Activated gamma-delta T cell treated with anti-CD3 and anti-CD28 coated beads, Interleukin-2, amount 50 U/mL, for 16 hours (primary cell): ENCODE data around the gene NUP62.

Experiments
- DNase-seq: peaks from one replicate; pipeline ENCODE4 v3.0.0-alpha.2; 2020; ENCODE audit warnings: low read depth

Gene NUP62

DNA sequence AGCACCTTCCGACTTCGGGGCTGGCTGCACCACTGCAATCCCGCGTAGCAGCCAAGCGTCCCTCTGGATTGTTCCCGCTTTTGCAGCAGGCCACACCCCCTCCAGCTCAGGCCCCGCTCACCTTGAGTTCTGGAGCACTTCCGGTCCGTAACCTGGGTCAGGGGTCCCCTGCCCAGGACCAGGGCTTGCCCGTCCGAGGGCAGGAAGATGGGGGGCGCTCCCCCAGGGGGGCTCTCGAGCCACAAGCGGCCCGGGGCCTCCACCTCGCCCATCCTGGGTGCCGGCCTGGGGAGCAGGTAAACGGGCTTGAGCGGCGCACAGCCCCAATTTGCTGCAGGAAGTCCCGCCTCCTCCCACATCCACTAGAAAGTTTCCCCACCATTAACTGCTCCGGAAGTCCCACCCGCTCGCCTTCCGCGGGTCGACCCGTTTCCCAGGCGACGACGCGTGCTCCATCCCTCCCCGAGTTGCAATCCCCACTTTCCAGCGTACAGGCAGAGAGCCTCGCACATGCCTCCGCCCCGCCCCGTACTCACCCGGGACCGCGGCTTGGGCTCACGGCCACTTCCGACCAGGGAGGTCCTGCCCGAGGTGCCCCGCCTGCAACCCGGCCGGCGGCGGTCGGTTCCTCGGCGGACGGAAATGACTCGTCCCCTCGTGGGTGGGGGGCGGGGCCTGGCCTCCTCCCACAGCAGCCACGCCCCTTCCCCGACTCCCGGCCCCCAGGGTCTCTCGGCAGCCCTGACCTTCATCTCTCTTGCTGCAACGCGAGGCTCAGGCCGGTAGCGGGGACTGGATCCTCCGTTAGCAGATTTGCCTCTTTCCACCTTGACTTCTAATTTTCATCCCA is 62.1 kb downstream of the NUP62 start, which contains the start of gene PNKP:
TSS of gene PNKP (minus strand) at position 644 of the 850 bp plus-strand sequence. CDS start at position 272, 372 bp downstream.
- DNase-seq = peak; percentile 82

DNA sequence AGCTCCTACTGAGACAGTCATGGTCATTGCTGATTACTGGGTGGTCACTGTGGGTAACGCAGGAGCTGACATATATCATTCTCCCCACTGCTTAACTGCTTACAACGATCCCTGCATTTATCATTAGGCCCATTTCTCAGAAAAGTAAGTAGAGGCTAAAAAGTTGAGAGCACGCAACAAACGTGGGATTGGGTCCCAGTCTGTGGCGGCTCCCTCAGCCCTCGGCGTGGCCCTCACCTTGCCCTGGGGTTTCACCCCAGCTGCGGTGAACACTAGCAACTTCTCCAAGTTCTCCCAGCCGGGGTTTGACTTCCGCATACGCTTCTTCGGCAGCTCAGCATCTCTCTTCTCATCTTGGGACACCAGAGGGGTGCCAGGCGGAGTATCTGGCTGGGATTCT is 64.4 kb downstream of the NUP62 start:
- no peak for DNase-seq

DNA sequence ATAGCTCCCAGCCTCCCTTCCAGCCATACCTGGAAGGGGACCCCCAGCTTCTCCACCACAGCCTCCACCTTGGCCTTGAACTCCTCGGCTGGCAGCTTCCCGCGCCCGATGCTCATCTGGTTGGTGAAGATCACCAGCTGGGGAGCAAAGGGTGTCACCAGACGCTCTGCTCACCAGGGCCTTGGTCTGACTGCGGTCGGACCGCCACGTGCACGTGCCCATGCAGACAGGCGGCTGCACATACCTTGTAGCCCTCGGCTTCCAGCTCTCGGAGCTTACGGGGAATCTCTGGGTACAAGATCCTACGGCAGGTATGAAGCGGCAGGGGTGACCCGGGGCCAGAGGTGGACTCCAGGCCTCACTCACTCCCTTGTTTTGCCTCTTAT is 65.4 kb downstream of the NUP62 start:
- no peak for DNase-seq

DNA sequence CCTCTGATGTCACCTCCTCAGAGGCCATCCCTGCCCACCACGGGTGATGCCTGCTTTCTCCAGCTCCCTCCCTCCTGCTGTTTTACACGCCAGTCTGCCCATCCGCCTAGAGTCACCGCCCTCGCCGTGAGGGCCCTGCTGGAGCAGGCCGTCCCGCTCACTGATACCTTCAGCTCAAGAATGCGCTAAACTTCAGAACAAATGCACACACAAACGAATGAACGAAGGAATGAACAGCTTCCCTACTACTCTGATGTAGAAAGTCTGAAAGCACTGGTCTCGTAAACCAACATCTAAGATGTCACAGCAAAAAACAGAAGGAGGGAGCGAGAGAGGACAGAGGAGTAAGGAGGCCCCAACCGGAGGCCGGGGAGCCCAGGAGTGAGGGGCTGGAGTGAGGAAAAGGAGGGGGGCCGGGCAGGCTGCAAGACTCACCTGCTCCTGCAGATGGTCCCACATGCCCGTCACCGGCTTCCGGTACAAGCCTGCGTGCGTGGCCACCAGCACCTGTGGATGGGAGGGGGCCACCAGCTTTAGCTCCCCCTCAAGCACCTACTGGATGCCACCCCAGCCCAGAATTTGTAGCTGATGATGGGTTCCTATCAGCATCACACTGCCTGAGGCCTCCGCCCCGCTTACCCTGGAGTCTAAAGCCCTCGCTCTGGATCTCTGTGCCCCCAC is 65.9 kb downstream of the NUP62 start:
- DNase-seq = no peak

DNA sequence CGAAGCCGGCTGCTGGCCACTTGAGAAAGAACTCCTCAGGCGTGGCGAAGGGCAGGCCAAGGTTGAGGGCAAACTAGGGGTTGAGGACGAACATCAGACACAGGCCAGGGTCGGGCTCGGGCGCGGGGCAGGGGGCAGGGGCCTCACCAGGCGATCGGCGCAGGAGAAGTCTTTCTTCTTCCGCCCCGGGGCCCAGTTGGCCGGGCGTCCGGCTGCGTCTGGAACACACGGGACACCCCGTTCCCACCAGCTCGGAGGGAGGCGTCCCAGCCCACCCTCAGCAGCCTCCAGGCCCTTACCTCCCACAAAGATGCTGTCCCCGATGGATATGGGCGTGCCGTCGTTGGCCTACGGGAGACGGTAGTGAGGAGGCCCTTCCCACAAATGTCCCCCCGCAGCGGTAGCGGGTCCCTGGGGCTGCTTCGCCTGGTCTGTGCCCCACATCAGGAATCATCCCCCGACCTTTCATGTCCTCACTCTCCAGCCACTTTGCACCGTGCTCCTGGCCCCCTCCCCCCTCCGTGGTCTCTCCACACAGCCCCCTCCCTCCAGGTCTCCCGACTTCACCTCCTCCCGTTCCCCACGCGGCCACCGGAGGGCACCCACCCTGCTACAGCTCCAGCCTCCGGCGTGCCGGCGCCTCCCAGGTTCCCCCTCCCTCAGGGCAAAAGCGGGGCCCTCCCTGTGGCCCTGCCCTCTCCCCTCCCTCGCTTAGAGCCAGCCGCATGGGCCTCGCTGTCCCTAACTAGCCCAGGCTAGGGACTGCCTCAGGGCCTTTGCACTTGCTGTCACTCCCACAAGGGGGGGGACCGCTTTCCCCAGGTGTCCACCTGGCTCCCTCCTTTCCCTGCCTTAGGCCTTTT is 66.7 kb downstream of the NUP62 start:
- no peak for DNase-seq

DNA sequence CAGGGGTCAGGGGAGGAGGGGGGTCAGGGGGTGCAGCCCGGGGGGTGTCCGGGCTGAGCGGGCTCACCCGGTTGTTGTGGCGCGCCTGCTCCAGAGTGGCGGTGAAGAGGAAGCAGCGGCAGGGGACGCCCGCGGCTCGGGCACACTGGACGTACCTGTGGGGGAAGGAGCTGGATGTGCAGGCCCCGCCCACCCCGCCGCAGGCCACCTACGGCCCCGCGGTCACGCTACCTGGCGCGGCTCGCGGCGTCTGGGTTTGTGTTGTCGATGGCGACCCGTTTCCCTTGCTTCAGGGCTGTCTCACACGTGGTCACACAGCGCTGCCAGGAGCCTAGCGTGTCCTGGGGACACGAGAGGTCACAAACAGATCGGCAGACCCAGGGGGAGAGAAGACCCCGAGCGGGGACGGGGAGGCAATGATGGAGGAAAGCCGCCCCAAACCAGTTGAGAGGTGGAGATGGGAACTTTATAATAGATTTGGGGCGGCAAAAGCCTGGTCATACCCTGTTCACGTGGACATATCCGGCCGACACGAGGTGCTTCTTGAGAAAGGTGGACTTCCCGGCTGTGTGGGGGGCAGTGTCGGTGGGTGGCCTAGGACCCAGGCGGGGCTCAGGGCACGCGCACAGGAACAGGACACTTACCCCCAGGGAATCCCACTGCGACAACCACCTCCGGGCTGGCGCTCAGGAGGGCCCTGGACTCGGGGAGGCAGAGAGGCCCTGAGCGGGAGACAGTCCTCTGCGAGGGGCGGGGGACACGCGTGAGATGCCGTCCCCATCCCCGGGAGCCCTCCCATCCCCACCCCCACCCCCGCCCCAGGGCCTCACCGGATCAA is 67.5 kb downstream of the NUP62 start:
- no peak for DNase-seq

DNA sequence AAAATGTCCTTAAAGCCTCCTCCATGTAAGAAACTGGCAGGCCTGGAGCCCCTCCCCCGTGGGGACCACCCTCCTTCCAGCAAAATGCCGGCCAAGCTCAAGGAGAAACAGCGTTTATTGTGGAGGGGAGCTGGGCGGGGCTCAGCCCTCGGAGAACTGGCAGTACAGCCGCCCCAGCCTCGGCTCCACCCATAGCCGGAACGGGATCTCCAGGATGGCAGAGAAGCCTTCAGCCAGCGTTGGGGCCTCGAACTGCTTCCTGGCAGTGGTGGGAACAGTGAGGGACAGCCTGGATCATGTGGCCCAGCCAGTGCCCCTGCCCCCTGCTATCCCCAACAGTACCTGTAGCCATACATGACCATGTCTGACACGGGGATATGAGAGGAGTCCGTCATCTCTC is 68.2 kb downstream of the NUP62 start:
- DNase-seq = no peak

DNA sequence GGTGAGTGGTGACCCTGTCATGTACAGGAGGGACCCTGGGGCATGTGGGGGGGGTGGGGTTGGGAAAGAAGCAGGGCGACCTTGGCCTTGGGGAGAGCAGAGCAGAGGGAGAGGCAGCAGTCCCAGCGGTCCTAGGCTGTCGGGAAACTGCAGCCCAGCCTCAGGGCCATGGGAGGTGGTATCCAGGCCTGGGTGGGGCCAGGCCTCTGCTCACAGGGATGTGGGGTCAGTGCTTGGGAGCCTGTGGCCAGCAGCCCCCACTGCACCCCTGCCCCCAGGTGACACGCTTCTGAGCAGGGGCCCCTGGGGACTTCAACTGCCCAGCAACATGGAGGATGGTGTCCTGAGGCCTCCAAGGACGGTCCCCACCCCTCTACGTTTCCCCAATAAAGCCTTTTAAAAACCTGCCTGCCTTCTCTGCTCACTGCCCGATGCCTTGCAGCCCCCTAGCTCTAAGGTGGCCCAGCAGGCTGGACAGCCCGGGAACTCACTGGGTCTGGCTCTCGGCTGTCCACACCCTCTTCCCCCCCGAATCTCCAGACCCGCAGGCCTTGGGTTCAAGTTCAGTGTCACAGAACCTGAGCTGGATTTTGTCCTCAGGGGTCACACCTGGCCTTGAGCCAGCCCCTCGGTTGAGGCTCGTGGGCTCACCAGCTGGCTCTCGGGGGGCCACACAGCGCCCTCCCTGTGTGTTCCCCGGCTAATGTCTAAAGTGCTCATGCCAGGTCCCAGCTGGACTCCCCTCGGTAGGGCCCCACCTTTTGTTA is 68.8 kb downstream of the NUP62 start:
- DNase-seq = no peak

DNA sequence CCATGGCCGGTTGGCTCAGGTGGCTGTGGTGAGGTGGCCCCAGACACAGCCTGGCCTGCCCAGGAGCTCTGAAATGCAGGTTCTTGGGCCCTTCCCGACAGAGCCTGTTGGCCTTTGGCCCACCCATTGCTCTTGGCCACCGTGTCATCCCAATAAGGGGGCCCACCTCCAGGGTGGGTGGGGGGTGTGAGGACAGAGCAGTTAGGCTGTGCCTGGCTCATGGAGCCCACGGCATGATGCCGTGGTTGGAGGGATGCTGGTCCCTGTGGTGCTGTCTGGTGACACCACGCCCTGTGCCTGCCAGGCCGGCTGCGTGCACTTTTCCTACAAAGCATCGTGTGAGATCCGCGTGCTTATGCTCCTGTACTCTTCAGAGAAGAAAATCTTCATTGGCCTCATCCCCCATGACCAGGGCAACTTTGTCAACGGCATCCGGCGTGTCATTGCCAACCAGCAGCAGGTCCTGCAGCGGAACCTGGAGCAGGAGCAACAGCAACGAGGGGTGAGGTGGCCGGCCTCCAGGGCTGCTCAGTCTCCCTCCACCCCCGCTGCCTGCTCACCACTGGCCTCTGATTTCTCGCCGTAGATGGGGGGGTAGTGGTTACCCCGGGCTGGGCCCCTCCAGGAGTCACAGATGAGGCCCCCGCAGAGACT is 69.5 kb downstream of the NUP62 start:
- DNase-seq = no peak

DNA sequence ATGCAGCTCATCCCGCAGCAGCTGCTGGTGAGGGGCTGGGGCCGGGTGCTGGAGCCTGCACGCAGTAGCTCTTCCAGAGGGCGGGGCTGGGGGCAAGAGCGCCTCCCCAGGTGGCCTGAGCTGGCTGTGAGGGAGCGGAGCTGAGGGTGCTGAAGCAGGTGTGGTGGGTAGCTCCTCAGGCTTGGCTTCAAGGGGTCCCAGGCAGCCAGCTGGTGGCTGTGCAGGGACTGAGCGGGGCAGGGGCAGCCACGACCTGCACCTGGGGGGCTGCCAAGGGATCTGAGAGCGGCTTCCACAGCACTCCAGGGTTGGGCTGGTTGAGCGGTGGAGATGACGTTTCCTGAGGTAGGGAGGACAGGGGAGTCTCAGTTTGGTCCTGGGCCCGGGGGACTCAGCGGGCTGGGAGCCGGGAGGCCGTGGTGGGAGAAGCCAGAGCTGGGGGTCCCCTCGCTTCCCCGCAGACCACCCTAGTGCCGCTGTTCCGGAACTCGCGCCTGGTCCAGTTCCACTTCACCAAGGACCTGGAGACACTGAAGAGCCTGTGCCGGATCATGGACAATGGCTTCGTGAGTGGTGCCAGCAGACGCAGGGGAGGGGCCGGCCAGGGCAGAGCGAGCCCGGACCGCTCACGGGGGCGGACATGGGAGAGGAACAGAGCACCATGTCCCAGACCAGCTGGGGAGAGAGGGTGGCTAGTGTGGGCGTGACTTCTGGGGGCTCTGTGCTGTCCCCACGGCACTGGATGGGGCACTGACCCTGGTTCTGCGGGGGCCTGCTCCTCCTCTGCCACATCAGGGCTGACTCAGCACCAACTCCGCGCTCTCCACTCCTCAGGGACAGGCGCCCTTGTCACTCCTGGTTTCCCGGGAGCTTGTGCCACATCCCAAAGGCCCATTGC is 71.0 kb downstream of the NUP62 start:
- no peak for DNase-seq

DNA sequence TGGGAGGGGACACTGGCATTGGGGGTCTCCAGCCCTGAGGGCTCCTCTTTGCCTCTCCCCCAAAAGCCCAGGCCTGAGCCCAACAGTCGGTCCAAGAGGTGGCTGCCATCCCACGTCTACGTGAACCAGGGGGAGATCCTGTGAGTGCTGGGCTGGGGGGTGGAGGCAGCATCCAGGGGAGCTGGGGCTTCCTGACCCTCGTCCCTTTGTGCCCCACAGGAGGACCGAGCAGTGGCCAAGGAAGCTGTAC is 71.5 kb downstream of the NUP62 start:
- no peak for DNase-seq

DNA sequence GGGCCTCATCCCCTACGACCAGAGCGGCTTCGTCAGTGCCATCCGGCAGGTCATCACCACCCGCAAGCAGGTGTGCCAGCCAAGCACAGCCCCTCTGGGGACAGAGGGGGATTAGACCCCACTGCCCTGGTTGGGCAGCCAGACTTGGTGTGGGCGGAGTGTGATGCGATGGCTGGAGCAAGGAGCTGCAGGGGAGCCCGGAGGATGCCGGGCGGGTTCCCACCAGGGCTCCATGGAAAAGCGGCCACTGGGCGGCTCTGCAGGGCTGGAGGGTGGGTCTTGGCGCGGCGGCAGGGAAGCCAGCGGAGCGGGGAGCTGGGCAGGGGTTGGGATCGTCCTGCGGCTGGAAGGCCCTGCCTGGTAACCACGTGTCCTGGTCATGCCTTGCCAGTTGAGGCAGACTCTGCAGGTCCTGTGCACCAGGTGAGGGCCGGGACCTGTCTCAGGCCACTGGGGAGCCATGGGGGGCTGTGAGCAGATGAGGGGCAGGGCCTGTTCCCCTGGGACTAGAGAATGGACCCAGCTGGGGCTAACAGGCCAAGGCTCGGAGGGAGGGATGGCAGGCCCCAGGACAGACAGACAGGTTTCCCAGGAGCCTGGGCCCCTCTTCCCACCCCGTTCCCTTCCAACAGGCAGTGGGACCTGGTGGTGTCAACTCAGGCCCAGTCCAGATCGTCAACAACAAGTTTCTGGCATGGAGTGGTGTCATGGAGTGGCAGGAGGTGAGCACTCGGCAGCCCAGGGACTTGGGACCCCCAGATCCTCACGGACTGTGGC is 72.1 kb downstream of the NUP62 start:
- DNase-seq = no peak
